ENCODE data around the gene GPER1.

Gene GPER1

DNA sequence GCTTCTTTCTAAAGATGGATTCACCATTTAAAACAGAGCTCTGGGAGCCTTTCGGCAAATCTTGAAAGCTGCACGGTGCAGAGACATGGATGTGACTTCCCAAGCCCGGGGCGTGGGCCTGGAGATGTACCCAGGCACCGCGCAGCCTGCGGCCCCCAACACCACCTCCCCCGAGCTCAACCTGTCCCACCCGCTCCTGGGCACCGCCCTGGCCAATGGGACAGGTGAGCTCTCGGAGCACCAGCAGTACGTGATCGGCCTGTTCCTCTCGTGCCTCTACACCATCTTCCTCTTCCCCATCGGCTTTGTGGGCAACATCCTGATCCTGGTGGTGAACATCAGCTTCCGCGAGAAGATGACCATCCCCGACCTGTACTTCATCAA, 3.7 kb downstream of the GPER1 start:
- no peak for DNase-seq

DNA sequence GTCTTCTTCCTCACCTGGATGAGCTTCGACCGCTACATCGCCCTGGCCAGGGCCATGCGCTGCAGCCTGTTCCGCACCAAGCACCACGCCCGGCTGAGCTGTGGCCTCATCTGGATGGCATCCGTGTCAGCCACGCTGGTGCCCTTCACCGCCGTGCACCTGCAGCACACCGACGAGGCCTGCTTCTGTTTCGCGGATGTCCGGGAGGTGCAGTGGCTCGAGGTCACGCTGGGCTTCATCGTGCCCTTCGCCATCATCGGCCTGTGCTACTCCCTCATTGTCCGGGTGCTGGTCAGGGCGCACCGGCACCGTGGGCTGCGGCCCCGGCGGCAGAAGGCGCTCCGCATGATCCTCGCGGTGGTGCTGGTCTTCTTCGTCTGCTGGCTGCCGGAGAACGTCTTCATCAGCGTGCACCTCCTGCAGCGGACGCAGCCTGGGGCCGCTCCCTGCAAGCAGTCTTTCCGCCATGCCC, 4.3 kb downstream of the GPER1 start:
- DNase-seq: no peak

DNA sequence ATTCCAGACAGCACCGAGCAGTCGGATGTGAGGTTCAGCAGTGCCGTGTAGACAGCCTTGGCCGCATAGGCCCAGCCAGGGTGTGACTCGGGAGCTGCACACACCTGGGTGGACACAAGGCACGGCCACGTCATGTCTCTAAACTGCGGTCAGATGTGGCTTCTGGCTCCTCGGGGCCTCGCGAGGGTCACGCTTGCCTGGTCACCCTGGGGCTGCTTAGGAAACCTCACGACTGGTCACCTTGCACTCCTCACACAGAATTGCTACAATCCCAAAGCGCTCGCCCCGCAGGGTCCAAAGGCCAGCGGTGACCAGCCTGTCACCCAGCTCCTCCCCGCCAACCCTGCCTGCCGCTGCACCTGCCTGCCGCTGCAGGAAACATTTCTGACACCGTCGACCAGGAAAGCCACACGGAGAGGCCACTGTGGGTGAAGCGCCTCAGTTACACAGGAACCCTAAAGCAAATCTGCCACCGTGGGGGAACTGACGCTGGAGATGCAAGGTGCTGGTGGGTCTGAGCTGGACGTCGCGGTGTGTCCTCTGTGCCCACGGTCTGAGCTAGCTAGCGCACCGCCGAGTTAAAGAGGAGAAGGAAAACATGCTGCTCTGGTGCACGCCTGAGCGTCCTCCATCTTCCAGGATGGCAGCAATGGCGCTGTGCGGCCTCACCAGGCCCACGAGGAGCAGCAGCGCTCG, 5.0 kb downstream of the GPER1 start:
- no peak for DNase-seq

DNA sequence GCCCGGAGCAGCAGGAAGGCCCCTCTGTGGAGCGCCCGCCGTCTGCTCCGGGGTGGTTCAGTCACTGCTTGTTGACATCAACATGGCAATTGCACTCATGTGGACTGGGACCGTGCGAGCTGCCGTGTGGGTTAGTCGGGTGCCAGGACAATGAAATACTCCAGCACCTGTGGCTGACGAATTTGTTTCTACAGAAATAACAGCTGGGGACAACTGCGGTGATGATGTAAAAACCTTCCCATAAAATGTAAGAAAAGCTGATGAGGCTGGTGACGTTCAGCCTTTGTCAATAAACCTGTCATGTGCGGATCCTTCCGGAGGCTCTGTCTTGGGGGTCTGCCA, 5.6 kb downstream of the GPER1 start:
- no peak for DNase-seq

DNA sequence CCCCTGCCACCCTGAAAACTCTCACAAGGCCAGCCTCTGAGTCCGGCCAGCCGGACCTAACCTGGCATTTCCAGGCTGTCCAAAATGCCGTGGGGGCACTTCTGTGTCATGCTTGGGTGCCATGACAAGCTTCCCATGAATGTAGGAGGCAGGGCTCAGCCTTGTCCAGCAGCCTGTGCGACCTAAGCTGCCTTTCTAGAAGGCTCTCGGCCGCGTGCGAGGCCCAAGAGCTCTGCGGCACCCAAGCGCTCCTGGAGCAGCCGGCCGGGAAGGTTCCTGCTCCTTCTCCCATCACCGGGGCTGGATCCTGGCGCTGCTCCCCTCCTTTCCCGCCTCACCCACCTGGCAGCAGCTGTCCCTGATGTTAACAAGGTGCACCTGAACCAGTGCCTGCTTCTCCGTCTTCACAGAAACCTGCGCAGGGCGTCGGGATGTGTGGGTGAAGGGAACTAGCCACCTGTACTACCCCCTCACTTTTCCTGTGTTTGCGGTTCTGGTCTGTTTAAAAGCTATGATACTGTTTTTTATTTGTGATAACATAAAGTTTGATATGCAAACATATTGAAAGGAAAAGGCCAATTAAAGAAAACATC, 6.1 kb downstream of the GPER1 start:
- no peak for DNase-seq

DNA sequence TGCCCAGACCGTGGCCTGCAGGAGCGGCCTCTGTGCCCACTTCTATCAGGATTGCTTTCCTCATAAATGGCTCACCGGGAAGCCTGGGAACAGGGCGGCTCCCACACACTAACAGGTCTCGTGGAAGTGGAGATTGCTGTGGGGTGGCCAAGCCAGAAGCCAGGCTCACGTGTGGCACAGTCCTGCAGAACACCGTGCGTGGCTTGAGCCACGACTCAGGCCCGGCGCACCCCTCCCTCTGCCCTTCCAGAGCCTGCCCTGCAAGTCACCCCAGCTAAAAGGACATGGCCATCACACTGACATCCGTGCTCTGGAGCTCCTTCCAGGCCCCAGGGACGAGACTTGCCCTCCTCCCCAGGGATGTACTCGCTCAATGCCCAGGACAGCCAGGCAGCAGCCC, 7.0 kb downstream of the GPER1 start:
- no peak for DNase-seq

DNA sequence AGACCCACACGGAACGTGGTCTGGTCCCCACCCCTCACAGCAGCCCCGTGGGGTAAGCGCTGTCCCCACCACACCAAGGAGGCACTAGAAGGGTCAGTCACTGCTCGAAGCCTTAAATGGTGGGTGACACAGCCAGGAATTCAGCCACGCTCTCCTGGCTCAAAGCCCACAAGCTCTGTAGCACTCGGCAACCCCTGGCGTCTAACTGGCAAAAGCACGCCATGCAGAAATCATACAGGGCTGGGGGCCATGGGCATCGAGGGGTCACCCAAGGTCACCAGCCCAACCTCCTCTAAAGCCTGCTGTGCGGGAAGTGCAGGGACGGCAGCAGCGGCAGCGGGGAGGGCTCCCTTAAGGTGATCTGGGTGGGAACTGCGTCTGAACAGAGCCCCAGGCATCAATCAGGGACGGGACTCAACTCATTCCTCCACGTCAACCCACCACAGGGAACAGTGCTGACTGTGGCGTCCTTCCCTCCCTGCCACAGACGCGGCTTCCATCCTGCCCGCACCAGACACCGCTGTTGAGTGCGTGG, 7.8 kb downstream of the GPER1 start:
- DNase-seq: no peak

DNA sequence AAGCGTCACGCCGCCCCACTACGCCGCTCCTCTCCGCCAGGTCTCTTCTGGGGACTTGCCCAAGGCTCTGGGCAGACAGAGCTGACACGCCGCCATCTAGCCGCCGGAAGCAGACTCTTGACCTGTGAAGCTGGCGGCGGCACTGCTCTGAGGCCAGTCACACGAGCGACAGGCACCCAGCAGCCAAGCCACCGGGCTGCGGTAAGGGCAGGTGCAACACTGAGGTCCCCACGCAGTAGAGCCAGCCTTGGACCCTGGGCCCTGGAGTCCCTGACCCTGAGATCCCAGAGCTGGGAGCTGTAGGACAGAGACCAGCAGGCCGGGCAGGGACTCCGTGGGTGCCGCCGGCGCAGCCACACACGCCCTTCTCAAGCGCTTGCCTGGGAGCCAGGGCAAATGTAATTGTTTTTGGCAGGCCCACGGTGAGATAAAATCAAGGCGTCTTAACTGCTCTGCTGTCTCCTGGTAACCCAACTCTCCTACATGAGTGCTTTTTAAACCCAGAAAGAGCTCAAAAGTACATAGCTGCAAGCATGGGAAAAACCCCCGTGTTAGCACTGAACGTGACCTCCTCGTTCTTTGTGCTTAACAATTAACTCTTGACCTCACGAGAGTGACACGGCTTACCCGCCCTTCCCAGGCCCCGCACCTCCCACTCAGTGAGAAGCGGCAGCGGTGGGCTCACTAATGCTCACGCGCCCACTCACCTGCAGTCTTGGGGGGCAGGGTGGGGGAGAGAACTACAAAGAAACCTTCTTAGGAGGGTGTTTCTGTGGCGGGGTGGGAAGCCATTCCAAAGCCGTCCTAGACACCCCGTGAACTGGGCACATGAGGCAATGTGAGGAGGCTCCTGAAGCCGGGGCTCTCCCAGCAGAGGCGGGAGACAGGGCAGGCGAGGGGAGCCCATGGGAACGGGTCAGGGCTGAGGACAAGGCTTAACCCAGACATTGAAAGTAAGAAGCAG, 8.5 kb downstream of the GPER1 start:
- no peak for DNase-seq

DNA sequence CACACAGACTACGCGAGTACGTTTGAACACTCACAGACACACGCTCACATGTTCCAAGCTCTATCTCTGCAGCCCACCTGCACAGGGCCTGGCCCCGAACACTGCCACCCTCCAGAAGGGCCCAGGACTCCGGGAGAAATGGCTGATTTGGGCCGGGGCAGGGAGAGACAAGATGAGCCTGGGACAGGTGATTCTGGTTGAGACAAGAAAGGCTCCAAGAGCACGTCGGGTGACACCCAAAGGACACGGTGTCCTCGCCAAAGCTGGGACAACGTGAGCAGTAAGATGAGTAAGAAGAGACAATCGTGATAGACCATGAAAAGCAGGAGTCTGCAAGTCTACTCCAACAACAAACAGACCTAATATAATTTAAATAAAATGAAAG, 9.2 kb downstream of the GPER1 start:
- DNase-seq: no peak

DNA sequence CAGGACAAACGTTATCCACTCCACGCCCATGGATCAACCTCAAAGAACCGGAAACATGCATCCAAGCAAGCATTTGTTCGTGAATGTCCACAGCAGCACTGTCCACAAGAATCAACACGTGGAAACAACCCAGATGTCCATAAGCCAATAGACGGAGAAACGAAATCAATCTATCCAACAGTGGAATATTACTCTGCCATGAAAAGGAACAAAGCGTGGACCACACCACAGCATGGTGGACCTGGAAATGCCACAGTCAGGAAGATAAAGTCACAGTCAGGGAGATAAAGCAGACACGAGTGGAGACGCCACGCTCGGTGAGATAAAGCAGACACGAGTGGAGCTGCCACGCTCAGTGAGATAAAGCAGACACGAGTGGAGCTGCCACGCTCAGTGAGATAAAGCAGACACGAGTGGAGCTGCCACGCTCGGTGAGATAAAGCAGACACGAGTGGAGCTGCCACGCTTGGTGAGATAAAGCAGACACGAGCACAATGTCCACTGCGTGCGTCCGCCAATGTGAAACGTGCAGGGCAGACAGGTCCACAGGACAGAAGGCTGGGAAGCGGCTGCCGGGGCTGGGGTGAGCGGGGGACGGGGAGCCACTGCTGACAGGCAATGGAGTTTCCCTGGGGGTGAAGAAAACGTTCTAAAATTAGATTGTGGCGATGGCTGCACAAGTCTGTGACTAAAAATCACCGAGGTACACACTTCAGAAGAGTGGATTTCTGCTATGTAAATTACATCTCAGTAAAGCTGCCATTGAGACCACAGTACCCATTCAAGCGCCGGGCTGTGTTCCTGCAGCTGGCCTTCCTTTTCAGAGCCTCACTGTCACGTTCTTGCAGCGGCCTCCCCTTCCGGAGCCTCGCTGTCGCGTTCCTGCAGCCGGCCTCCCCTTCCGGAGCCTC, 10.6 kb downstream of the GPER1 start:
- DNase-seq: no peak

DNA sequence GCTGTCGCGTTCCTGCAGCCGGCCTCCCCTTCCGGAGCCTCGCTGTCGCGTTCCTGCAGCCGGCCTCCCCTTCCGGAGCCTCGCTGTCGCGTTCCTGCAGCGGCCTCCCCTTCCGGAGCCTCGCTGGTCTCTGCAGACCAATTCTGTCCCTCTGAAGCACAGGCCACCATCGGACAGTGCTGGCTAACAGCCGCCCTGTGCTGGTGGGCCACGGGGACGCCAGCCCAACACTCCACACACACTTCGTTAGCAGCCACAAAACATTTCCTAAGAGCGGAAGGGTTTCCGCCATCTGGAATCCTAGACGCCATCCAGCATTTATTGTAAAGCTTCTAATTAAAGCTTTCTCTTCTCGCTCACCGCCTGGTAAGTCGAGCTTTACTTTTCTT, 11.2 kb downstream of the GPER1 start:
- DNase-seq: no peak

DNA sequence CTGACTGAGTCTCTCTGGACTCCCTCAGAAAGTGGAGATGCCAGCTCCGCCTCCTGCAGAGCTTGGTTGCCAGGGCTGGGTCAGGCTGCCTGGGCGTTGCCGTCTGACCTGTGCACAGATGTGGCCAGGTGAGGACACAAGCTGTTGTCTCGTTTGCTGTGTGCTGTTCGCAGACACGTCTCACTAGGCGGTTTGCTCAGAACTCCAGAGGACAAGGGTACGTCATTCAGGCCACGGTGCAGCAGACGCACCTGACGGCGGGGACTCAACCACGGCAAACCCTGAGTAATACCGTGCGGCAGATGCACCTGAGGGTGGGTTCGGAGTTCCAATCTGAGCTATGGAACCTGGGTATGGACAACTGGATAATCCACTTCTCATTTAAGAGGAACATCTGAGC, 11.7 kb downstream of the GPER1 start:
- DNase-seq: no peak

DNA sequence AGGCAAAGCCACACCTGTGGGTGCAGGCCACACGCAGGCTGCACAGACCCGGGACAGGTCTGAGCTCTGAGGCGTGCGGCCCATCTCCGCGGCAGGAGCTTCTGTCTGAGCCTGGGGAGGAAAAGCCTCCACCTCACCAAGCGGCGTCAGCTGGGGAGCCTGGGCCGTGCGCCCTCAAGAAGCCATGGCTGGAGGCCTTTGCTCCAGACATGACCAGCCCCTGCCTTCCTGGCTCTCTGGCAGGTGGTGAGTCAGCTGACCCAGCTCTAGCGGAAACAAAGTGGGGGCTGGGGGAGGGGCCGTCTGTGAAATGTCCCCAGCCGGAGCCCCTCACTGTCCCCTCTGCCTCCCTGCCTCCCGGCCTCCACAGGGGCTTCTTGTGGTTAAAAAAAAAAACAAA, 12.5 kb downstream of the GPER1 start:
- no peak for DNase-seq

DNA sequence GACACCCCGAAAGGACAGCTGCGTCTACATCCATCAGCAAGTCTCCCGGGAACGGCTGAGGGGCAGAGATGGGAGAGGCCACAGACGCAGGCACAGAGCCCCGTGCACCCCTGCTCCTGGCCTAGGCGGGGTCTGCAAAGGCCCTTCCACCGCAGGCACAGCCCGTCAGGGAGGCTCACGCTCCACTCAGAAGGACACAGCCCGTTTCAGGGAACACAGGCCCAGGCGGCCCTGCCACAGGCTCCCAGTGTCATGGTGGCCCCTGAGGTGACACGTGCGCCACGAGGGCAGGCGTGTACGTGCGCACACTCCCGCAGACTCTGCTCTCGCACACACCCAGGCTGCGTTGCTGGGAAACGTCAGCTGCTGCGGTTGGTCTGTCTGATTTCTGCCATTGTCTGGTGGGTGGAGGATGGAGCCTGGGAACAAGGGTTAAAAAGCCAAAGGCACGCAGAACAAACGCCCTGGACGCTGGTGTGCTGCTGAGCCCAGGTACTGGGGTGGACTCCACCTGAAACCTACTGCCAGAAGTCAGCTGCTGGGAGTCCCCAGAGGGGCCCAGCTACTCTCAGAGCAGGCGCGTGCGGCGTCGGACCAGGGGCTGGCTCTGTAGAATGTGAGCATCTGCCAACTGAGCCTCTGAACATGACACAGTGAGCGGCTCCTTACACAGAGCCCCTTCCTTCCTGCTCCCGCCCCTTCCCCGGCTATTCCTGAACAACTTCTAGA, 13.1 kb downstream of the GPER1 start:
- DNase-seq: no peak

DNA sequence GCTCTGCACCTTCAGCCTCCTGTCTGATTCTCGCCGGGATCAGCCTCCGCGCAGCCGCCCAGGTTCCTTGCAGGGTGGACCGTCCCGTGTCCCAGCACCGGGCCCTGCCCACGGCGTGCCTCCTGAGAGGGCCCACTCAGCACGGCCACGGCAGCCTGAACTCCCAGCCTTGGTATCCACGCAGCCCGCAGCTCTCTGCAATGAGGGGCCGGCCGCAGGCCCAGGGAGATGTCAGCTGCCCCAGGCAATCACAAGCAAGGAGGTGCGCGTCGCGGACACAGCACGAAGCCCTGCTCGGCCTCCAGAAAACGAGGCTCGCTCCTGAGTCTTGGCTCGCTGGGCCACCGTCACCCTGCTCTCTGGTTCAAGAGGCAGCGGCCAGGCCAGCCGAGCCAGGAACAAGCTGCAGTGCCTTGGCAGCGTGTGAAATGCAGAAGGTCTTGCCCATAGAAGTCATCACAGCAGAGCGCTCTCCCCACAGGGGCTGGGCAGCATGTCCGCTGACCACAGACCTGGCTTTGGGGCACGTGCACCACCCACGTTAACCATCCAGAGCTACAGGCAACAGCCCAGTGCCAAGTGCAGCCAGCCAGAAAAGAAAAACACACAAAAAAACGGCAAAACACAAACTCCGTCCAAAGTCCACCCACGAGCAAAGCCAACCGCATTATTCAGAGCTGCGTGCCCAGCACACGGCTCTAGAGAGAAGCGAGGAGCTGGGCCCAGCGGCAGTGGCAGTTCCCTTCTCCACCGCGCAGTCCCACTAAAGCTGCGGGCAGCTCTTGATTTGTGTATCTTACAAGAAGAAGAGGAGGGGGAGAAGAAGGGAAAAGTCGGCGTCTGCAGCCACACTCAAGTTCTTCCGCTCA, 13.9 kb downstream of the GPER1 start:
- no peak for DNase-seq

DNA sequence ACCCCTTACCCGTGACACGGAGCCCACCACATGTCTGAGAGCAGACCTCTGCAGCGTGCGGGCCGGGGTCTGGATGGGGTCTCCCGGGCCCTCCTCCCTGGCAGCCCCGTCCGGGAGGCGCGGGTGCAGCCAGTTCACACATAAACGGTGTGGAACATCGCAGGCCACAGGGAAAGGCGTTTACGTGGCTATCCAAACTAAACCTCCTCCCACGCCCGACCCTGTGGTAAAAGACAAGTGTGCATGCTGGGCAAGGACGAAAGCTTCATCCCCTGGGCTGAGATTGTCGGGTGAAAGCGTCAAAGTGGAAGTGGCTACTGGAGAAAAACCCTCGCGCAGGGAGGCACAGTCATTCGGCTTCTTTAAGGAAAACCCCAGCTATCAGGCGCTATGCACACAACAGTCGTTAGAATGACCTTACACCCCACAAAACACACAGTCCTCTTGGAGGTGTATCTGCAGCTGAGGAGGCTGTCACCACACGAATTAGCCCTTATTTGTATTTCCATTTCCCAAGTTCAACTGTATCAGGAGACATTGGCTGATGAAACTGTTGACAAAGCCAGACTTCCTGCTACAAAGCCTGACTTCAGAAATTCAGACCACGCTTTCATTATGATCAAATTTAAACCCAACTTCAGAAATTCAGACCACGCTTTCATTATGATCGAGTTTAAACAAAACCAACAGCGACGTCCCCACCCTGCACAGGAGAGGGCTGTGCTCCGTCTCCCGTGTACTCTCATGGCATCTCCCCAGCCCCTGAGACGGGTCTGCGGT, 15.3 kb downstream of the GPER1 start:
- DNase-seq: no peak

DNA sequence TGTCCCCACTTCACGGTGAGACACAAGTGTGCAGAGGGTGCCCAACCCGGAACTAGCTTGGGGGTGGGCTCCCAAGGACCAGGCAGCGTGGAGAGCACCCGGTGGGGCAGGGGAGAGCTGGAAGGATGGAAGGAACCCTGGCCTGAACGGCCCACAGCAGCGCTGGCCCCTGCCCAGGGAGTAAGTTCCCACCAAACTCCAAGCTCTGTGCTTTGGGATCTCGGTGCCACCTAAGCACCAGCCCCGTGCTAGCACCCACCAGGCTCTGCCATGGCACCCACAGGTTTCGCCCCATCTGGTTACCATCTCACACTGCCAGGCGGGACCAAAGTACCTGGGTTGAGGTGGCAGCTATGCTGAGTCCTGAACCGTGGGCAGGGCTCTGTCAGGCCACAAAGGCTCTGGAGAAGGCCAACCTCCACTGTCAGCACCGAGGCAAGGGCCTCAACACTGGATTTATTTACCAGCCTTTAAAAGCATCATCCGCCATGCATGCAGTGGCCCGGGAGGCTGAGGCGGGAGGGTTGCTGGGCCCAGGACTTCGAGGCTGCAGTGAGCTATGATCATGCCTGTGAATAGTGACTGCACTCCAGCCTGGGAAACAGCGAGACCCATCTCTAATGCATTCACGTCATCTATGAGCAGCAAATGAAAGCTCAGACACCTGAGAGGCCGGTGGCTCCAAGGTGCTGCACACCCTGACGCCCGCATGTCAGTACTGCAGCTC, 16.0 kb downstream of the GPER1 start:
- DNase-seq: no peak

DNA sequence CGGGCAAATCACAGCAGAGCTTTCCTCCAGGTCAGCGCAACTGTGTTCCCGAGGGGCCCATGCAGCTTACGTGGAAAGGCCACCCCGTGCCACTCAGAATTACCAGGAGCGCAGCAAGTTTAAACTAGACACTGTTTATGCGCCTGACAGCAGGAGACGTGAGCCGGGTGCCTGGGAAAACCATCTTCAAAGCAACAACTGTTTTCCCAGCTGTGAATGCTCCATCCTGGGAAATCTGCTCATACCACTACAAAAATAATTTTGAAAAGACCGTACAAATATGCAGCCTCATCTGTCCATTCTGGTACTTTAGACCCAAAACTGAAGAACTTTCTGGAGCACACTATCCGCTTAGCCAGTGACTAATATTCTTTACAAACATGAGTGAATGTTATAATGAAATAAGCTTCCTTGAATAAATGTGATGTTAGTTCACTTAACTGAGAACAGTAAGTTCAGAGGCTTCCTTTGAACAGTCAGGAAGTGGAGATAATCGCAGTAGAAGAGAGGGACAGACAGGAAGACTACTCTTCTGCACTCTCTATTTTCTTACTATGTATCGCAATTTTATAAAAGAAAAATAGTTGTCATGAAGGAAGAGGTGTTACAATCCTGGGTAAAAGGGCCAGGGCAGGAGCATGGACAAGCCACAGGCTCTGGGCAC, 16.7 kb downstream of the GPER1 start:
- no peak for DNase-seq

DNA sequence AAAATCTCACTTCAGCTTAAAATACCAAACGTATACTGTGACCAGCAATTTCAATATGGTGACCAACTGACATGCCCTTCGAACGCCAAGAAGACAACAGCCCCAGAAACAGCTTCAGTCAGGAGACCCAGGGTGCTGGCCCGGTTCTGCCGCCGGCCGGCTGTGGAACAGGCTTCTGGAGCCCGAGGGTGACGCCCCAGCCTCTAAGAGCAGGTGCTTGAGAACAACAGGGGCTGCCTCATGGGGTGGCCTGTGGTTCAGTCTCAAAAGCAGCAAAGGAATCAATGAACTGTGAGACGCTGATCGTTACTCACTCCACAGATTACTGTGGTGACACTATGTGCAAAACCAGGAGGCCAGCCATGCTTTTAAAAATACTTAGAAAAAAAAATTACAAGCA, 17.3 kb downstream of the GPER1 start:
- no peak for DNase-seq

Measured in NCI-H1417 treated with DMSO at 0.1 percent for 48 hours (cell line).